Muscle of back (tissue), 11 donors: Measurements from ENCODE around the gene NET1. TPM values are rescaled to one million over a fixed set of nuclear protein-coding genes. Genes with fewer than 3 reads are reported as not detected.
A peak's percentile ranks its signal among the peaks of the same experiment; 100 is the strongest.
"Not testable (repeated sequence)": the region's sequence is repeated elsewhere in the genome, so short reads cannot be mapped to it uniquely, and the experiment has no call there.

Source experiments
- DNase-seq, 3 donors: peaks; one replicate each; pipeline versions ENCODE4 v3.0.0 to v3.0.0-alpha.2; 2013
- polyA plus RNA-seq, 10 donors: library from polyadenylated mRNA; unstranded; fragments of 120-200 nt; gene quantifications; one replicate each; pipeline ENCODE4 v1.2.1, GENCODE V29; 2013; ENCODE audit not compliant: insufficient read length in 10 of 10

NET1 gene
- polyA plus RNA-seq, 10 donors: 84.6 to 138 (median 98.6) TPM

DNA sequence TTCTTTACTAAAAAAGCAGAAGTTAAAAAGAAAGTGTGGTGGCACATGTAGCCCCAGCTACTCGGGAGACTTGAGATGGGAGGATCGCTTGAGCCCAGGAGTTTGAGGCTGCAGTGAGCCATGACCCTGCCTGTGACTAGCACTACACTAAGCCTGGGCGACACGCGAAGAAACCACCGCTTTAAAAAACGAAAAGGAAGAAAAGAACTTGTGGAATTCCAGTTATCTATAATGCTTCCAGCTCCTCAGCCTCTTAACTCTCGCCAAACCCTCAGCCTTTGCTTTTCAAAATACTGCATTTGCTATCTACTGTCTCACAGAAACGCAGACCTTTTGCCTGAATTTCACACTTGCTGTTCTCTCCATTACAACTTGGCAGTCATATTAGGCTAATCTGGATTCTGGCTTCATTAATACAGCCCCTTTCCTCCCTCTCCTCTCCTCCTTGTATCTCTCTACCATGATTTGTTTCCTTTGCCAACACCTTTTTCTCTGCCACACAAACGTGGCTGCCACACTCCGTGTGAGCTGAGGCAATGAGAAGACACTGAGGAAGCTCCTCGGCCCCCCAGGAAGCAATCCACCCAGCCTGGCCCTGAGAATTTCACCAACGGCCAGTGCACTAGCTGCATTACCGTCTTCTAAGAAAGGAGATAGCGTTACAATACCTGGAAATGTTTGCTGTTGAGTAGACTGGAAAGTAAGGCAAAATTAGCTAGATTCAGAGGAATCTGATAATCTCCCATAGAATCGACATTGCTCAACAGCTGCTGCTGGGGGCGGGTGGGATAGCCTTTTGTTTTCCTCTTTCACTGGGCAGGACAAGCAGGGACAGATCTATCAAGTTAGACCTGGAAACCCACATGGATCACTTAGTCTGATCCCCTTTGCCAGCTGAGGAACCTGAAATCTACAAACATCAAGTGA lies 49.8 kb downstream of the NET1 start:
- DNase-seq: peak in 1 of 3 donors; percentile 67

DNA sequence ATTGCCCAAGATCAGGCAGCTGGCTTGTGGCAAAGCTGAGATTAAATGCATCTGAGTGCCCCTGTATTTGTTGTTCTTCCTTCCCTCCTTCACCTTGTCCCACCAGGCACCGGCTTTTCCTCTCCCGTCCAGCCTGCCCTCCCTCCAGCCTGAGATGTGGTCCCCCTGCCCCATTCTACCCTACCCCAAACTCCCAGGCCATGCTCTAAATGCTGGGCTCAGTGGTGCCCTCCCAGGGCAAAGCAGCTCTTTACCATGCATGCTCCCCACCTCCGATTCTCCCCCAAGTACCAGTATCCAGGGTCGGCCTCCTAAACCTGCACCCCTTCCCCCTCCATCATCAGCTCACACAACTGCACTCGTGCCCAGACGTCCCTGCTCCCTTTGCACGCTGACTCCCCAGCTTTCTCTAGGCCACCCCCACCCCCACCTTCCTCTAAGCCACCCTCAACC lies 50.5 kb downstream of the NET1 start:
- no peak for DNase-seq

DNA sequence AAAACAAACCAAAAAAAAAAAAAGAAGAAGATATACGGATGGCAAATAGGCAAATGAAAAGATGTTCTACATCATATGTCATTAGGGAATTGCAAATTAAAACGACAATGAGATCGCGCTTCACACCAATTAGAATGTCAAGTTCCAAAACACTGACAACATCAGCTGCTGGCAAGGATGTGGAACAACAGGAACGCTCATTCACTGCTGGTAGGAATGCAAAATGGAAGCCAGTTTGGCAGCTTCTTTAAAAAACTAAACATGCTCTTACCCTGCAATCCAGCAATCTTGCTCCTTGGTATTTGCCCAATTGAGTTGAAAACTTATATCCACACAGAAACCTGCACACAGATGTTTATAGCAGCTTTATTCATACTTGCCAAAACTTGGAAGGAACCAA lies 52.2 kb downstream of the NET1 start:
- peak in 1 of 3 donors; percentile 41 for DNase-seq

DNA sequence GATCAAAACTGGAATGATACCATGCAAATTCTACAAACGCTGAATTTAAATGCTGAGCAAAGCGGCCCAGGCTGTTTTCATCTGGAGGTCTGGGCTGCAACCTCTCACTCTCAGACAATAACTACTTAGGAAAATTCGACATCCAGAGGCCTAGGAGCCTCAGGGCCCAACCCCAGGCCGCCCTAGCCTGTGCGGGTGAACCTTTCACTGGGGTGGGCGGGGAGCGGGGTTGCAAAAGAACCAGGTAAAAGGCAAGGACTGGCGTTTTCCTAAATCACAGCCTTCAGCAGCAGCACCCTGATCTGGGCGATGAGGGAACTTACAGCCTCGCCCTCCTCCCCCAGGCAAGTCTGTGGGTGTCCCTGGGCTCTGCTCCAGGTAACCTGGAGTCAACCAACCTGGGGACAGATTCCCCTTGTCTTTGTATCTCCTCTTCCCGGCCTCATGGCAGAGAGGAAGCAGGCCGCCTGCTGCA lies 53.7 kb downstream of the NET1 start:
- no peak for DNase-seq

GRCh38 chr10:5466451-5467206 lies 54.3 kb downstream of the NET1 start:
- peak; percentile 85 to 96 (median 90) for DNase-seq

DNA sequence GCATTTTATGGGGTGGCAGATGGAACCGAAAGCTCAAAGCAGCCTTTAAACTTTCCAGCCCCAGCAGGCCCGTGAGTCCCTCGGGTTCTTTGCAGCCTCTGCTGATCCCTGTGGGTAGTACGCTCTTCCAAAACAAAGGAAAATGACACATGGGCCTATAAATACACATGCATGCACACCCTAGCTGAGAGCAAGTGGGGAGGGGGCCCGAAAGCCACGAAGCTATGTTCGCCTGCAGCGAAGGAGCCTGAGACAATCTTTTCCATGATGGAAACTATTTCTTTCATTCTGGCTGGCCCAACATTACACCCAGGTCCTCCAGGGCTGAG lies 54.8 kb downstream of the NET1 start:
- peak in 2 of 3 donors; percentile 69 to 88 for DNase-seq

DNA sequence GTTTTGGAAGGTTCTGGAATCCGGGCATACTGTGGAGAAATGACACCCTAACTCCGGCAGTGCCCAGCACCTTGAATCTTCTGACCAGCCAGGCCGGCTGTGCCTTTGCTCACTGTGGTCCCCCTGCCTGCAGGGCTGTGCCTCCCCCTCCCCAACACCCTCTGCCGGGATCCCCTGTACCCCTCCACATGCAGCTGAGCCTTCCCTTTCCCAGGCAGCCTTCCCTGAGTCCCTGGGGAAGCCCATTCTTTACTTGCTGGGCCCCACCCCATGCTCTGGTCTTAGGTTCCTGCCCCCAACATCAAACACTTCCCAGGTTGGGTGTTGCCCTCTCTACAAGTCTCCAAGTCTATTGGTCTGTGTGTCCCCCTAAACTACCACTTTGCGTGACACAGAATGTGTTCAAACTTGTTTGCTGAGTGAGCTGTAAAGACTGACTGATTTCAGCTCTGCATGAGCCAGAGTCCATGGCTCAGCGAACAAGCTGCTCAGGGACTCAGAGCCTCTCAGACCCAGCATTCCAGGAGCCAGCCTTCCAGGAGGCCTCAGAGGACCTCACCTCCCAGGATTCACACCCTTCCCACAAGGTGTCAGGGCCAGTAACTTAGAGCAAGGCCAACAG lies 55.4 kb downstream of the NET1 start:
- DNase-seq: no peak

GRCh38 chr10:5468262-5469106 lies 56.1 kb downstream of the NET1 start:
- no peak for DNase-seq

DNA sequence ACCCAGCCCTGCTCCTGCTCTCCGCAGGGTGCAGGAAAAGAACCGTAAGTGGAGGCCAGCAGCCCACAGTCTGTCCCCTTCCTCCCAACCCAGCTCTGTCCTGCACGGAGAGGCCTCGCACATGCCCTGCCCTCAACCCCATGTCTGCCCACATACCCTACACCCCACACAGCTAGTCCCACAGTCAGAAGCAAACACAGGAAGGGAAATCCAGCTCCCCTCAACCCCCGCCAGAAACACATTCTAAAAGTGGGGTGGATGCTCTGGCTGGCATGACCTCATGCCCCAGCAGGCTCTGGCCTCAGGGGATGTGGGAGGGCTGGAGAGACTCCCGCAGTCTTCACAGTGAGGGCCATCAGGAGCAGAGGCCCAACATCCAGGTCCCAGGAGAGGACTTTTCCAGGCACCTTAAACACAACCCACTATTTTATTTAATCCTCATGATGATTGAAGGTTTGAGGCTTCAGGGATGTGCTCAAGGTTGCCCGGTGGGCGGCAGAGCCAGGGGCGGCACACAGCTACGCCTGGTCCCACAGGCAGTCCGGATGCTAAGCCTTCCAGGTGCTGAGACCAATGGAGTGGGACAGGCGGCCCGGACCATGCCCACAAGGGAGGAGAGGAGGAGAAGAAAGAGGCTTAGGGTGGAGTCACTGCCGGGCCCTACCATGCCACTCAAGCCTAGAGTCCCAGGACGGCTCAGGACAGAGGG lies 57.1 kb downstream of the NET1 start:
- DNase-seq: no peak

DNA sequence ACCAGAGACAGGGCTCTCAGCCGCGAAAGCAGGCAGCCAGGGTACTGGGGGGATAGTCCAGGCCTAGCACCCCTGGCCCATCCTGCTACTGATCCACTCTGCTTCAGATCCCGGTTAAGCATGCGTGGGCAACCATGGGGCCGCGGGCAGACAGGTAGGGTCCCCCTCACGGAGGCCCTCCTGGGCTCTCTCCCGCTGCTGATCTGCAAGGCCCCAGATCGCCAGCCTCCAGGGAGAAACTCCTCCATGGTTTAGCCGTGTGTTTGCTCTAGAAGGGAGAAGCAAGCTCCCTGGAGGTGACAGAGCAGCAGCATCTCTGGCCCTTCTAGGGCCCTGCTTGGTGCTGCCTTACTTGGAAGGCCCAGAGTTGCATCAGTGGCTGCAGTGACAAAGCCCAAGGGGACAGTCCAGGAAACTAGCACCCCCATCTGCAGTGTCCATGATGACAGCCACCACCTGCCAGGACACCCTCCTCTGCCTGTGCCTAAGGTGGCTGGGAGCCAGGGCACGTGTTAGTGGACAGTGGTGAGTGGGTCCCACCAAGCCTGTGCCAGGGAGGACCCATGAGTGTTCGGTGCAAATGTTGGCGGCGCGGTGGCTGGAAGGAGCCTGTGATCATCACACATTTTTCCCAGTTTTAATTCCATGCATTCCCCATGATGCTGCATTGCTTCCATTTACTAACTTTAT lies 57.9 kb downstream of the NET1 start:
- no peak for DNase-seq

DNA sequence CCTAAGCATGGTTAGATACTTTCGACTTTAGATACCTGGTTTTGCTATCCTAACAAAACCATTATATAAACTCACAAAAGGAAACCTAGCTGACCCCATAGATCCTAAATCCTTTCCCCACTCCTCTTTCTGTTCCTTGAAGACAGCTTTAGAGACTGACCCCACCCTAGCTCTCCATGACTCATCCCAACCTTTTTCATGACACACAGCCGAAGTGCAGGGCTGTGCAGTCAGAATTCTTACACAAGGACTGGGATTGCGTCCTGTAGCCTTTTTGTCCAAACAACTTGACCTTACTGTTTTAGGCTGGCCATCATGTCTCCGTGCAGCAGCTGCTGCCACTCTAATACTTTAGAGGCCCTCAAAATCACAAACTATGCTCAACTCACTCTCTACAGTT lies 62.3 kb downstream of the NET1 start:
- not testable (repeated sequence) for DNase-seq

DNA sequence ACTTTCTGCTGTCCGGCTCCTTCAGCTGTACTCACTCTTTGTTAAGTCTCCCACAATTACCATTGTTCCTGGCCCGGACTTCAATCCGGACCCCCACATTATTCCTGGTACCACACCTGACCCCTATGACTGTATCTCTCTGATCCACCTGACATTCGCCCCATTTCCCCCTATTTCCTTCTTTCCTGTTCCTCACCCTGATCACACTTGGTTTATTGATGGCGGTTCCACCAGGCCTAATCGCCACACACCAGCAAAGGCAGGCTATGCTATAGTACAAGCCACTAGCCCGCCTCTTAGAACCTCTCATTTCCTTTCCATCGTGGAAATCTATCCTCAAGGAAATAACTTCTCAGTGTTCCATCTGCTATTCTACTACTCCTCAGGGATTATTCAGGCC lies 62.7 kb downstream of the NET1 start:
- DNase-seq: not testable (repeated sequence)

DNA sequence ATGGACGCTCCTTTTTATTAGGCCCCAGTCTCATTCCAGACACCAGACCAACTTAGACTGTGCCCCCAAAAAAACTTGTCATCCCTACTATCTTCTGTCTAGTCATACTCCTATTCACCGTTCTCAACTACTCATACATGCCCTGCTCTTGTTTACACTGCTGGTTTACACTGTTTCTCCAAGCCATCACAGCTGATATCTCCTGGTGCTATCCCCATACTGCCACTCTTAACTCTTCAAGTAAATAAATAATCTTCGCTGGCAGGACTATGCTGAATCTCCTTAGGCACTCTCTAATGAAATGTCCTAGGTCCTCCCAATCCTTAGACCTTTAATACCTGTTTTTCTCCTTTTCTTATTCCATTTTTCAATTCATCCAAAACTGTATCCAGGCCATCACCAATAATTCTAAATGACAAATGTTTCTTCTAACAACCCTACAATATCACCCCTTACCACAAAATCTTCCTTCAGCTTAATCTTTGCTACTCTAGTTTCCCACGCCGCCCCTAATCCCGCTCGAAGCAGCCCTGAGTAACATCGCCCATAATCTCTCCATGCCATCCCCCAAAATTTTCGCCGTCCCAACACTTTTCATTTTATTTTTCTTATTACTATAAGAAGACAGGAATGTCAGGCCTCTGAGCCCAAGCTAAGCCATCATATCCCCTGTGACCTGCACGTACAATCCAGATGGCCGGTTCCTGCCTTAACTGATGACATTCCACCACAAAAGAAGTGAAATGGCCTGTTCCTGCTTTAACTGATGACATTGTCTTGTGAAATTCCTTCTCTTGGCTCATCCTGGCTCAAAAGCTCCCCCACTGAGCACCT lies 63.8 kb downstream of the NET1 start:
- DNase-seq: not testable (repeated sequence)

DNA sequence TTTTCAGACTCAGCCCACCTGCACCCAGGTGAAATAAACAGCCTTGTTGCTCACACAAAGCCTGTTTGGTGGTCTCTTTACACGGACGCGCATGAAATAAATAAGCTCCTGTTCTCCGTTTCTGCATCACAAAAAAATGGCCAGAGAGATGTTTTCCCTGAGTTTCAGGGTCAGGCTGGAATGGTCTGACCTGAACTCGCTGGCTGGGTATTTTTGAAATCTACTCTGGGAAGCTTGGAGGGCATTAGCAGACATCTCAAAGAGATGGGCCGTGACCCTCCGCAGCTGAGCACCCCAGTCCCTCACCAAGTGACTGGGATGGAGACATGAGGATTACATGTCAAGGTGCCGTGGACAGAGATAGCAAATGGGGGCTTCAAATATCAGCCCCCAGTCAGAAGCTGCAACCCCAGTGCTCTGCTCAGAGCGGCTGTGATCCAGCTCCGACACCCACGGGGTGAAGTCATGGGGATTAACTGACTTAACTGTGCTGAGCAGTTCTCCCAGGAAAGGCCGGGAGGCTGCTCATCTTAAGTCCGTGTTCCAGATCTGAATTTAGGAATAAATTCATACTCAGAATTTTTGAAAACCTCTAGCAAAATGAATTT lies 64.7 kb downstream of the NET1 start:
- DNase-seq: peak in 1 of 3 donors; percentile 38

GRCh38 chr10:5477948-5478693 lies 65.8 kb downstream of the NET1 start:
- DNase-seq: no peak

- DNase-seq: peak in 1 of 3 donors; percentile 32
Measured at GRCh38 chr10:5478694-5479305, 66.4 kb downstream of the NET1 start.

DNA sequence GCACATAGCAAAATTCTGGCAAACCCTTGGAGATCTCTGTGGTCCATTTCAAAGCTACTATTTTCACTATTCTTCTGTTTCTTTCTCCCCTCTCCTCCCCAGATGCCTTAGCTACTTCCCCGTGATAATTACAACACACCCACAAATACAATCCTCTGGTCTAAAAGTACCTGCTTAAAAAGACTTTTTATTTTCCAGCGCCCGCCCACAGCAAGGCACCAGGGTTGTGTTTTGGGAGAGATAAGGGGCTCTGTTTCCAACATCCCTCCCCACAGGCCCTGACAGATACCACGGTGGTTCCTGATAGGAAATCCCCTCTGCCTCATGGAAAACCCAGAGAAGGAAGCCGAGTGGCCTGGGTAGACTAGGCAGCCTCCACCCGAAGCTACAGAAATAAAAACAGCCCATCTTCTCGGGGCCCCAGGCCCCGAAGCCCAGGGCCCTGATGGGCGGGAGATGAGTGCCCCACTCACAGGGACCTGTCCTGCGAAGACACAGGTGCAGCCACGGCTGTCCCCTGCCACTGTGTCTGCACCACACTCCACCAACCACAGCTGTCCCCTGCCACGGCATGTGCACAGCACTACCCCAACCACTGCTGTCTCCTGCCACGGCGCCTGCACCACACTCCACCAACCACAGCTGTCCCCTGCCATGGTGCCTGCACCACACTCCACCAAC lies 67.3 kb downstream of the NET1 start:
- DNase-seq: no peak
